Suprapubic skin (tissue), 3 donors: ENCODE results near the gene LMNB1.

Experiments used
- POLR2AphosphoS5 ChIP-seq, 3 donors: sonication (generic); formaldehyde crosslinking; IDR thresholded peaks; one replicate each; pipeline ENCODE4 v1.6.1; 2017; ENCODE audit warnings: antibody characterized with exemption in 3 of 3
- TF ChIP-seq, protein P1 (sequence below), 2 donors: fragments of 200-600 bp in 1 of 2; fragments of 450-650 bp in 1 of 2; sonication (generic) in 1 of 2; IDR thresholded peaks; one replicate each; pipeline ENCODE4 v1.5.1; 2016 to 2019; ENCODE audit warnings: antibody characterized with exemption in 2 of 2, mild to moderate bottlenecking in 1 of 2, moderate library complexity in 1 of 2

- no peak for TF ChIP-seq POLR2AphosphoS5 (IDR thresholded peaks at IDR 0.05)
- TF ChIP-seq, protein P1, sequence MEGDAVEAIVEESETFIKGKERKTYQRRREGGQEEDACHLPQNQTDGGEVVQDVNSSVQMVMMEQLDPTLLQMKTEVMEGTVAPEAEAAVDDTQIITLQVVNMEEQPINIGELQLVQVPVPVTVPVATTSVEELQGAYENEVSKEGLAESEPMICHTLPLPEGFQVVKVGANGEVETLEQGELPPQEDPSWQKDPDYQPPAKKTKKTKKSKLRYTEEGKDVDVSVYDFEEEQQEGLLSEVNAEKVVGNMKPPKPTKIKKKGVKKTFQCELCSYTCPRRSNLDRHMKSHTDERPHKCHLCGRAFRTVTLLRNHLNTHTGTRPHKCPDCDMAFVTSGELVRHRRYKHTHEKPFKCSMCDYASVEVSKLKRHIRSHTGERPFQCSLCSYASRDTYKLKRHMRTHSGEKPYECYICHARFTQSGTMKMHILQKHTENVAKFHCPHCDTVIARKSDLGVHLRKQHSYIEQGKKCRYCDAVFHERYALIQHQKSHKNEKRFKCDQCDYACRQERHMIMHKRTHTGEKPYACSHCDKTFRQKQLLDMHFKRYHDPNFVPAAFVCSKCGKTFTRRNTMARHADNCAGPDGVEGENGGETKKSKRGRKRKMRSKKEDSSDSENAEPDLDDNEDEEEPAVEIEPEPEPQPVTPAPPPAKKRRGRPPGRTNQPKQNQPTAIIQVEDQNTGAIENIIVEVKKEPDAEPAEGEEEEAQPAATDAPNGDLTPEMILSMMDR (IDR thresholded peaks at IDR 0.05) = no peak
These were observed 101.1 kb downstream of the LMNB1 start for GRCh38 chr5:126878085-126878484.
